SK-N-SH treated with all-trans-retinoic acid at 6 μM for 48 hours (cell line): ENCODE data around the gene ZNF281.

Experiments
- ATAC-seq: fragments of 200-7000 bp; cut with Tn5 transposase; 3 replicates; pipeline ENCODE4 v1.9.1; 2020; ENCODE audit warnings: mild to moderate bottlenecking, moderate library complexity
- ARNTL ChIP-seq: fragments of 450-650 bp; formaldehyde crosslinking; IDR thresholded peaks from 2 replicates; pipeline ENCODE4 v1.5.0; 2020; ENCODE audit warnings: low read depth, mild to moderate bottlenecking, moderate library complexity, borderline replicate concordance
- BACH2 ChIP-seq: fragments of 250-450 bp; sonication (Bioruptor Pico); IDR thresholded peaks from 2 replicates; pipeline ENCODE4 v1.9.0; 2021; ENCODE audit warnings: mild to moderate bottlenecking, borderline replicate concordance
- CSDC2 ChIP-seq: fragments of 250-450 bp; sonication (Bioruptor Pico); IDR thresholded peaks from 2 replicates; pipeline ENCODE4 v1.5.0; 2020; ENCODE audit warnings: mild to moderate bottlenecking, moderate library complexity
- ESRRG ChIP-seq: fragments of 250-450 bp; sonication (Bioruptor Pico); IDR thresholded peaks from 2 replicates; pipeline ENCODE4 v1.6.1; 2021; ENCODE audit warnings: mild to moderate bottlenecking
- GLIS3 ChIP-seq: fragments of 250-450 bp; sonication (Bioruptor Pico); IDR thresholded peaks from 2 replicates; pipeline ENCODE4 v1.5.0; 2020; ENCODE audit warnings: mild to moderate bottlenecking, moderate library complexity
- ISL1 ChIP-seq: fragments of 250-450 bp; sonication (Bioruptor Pico); IDR thresholded peaks from 2 replicates; pipeline ENCODE4 v2.1.2; 2022; ENCODE audit warnings: mild to moderate bottlenecking, moderate library complexity
- OSR1 ChIP-seq: fragments of 250-450 bp; sonication (Bioruptor Pico); IDR thresholded peaks from 2 replicates; pipeline ENCODE4 v1.8.0; 2022; ENCODE audit warnings: moderate library complexity, mild to moderate bottlenecking, inconsistent platforms
- PPARA ChIP-seq: fragments of 250-450 bp; sonication (Bioruptor Pico); IDR thresholded peaks from 2 replicates; pipeline ENCODE4 v1.5.0; 2020; ENCODE audit warnings: mild to moderate bottlenecking, borderline replicate concordance
- RARB ChIP-seq: fragments of 250-450 bp; sonication (Bioruptor Pico); IDR thresholded peaks from 2 replicates; pipeline ENCODE4 v1.8.0; 2021; ENCODE audit warnings: mild to moderate bottlenecking, moderate library complexity
- SNAI2 ChIP-seq: fragments of 250-450 bp; sonication (Bioruptor Pico); IDR thresholded peaks from 2 replicates; pipeline ENCODE4 v1.5.0; 2020; ENCODE audit warnings: mild to moderate bottlenecking, moderate library complexity
- TCF4 ChIP-seq: fragments of 250-450 bp; sonication (Bioruptor Pico); IDR thresholded peaks from 2 replicates; pipeline ENCODE4 v1.8.0; 2021; ENCODE audit warnings: mild to moderate bottlenecking, moderate library complexity, borderline replicate concordance
- TOX ChIP-seq: fragments of 250-450 bp; sonication (Bioruptor Pico); IDR thresholded peaks from 2 replicates; pipeline ENCODE4 v1.8.0; 2021; ENCODE audit warnings: mild to moderate bottlenecking, moderate library complexity, borderline replicate concordance
- ZC3H10 ChIP-seq: fragments of 250-450 bp; sonication (Bioruptor Pico); IDR thresholded peaks from 2 replicates; pipeline ENCODE4 v1.5.1; 2021; ENCODE audit warnings: mild to moderate bottlenecking, moderate library complexity
- ZFP3 ChIP-seq: fragments of 250-450 bp; sonication (Bioruptor Pico); IDR thresholded peaks from 2 replicates; pipeline ENCODE4 v1.5.0; 2020; ENCODE audit warnings: mild to moderate bottlenecking, moderate library complexity
- ZFP30 ChIP-seq: fragments of 450-650 bp; formaldehyde crosslinking; IDR thresholded peaks from 2 replicates; pipeline ENCODE4 v1.5.0; 2022; ENCODE audit warnings: mild to moderate bottlenecking, moderate library complexity
- ZNF565 ChIP-seq: fragments of 450-650 bp; formaldehyde crosslinking; conservative IDR thresholded peaks from 2 replicates; pipeline ENCODE4 v1.5.0; 2020; ENCODE audit warnings: low read depth, mild to moderate bottlenecking, moderate library complexity
- ZNF70 ChIP-seq: fragments of 450-650 bp; formaldehyde crosslinking; IDR thresholded peaks from 2 replicates; pipeline ENCODE4 v1.5.0; 2020; ENCODE audit warnings: mild to moderate bottlenecking, moderate library complexity
- TF ChIP-seq, protein P1 (sequence below): fragments of 250-450 bp; sonication (Bioruptor Pico); IDR thresholded peaks from 2 replicates; pipeline ENCODE4 v1.8.0; 2021; ENCODE audit warnings: low read depth, mild to moderate bottlenecking, moderate library complexity, borderline replicate concordance
- TF ChIP-seq, protein P2 (sequence below): fragments of 250-450 bp; sonication (Bioruptor Pico); IDR thresholded peaks from 2 replicates; pipeline ENCODE4 v1.5.1; 2021; ENCODE audit warnings: mild to moderate bottlenecking, moderate library complexity
- TF ChIP-seq, protein P3 (sequence below): fragments of 250-450 bp; sonication (Bioruptor Pico); IDR thresholded peaks from 2 replicates; pipeline ENCODE4 v1.8.0; 2020; ENCODE audit warnings: mild to moderate bottlenecking, moderate library complexity, borderline replicate concordance
- TF ChIP-seq, protein P4 (sequence below): fragments of 250-450 bp; sonication (Bioruptor Pico); IDR thresholded peaks from 2 replicates; pipeline ENCODE4 v1.5.1; 2020; ENCODE audit warnings: low read depth, mild to moderate bottlenecking, moderate library complexity

ZNF281 gene

DNA sequence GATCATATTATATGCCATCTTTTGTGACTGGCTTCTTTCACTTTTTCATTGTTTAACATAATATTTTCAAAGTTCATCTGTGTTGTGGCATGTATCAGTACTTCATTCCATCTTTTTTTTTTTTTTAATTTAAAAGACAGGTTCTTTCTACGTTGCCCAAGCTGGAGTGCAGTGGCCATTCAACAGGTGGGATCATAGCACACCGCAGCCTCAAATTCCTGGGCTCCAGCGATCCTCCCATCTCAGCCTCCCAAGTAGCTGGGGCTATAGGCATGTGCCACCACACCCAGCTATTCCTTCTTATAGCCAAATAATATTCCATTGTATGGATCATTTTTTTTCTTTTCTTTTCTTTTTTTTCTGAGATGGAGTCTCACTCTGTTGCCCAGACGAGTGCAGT, 34.6 kb upstream of the ZNF281 start (continued):
- TF ChIP-seq, protein P1, sequence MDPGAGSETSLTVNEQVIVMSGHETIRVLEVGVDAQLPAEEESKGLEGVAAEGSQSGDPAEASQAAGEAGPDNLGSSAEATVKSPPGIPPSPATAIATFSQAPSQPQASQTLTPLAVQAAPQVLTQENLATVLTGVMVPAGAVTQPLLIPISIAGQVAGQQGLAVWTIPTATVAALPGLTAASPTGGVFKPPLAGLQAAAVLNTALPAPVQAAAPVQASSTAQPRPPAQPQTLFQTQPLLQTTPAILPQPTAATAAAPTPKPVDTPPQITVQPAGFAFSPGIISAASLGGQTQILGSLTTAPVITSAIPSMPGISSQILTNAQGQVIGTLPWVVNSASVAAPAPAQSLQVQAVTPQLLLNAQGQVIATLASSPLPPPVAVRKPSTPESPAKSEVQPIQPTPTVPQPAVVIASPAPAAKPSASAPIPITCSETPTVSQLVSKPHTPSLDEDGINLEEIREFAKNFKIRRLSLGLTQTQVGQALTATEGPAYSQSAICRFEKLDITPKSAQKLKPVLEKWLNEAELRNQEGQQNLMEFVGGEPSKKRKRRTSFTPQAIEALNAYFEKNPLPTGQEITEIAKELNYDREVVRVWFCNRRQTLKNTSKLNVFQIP (CRISPR knock-in tag), result no peak
- TF ChIP-seq ISL1 (CRISPR knock-in tag) (no peak), ARNTL (no peak), TCF4 (no peak), ZNF70 (no peak), BACH2 (no peak), ZNF565 (CRISPR knock-in tag) (no peak)
- TF ChIP-seq, all 23 proteins: peak for 0

DNA sequence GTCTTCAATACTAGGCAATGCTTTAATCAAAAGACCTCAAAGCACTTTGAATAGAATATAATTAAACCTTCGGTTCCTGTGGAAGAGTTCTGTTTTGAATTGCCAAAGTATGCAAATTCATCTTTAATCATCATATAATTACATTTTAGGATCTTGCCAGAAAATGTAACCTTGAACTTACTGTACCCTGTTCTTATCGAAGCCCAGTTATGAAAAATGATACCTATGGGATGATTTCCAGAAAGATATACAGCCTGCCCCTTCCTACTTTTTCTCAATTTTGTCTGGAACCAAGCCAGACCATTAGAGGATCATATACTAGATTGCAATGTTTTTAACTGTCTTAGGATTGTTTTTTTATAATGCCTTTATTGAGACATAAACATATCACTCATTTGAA, 34.0 kb upstream of the ZNF281 start:
- ATAC-seq, result peak; percentile 55
- TF ChIP-seq TOX (CRISPR knock-in tag) (0 out of 2 replicates have a peak, but pooled peaks have one; percentile 7), ISL1 (CRISPR knock-in tag) (no peak), ZC3H10 (CRISPR knock-in tag) (peak; percentile 63; the same call in 1 of the 2 replicates)
- TF ChIP-seq, all 23 proteins: peak for 2

DNA sequence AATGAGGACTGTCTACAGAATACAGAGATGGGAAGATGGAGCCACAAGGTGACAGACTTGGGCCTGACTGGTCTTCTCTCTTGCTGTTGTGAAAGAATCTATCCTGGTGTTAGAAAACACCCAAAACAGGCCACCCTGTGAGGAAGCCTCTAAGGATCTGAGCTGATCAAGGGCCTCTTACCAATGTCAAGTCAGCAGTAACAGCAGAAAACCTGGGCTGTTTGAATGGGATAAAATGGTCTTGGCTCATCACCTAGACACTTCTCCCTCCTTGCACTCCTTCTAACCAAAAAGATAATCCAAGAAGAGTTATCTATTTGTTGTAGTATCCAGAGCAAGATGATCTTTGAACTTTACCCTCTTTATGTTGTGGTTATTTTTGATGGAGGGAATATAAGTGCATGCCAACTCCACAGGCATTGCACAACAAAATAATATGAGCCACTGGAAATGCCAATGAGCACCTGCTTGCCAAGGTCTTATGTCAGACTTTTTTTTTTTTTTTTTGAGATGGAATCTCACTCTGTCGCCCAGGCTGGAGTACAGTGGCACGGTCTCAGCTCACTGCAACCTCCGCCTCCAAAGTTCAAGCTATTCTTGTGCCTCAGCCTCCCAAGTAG, 32.8 kb upstream of the ZNF281 start:
- ATAC-seq, result no peak
- no peak for TF ChIP-seq TOX (CRISPR knock-in tag)
- TF ChIP-seq, protein P1 (CRISPR knock-in tag), result no peak
- no peak for TF ChIP-seq CSDC2 (CRISPR knock-in tag)
- TF ChIP-seq GLIS3 (CRISPR knock-in tag), result no peak
- TF ChIP-seq, protein P2, sequence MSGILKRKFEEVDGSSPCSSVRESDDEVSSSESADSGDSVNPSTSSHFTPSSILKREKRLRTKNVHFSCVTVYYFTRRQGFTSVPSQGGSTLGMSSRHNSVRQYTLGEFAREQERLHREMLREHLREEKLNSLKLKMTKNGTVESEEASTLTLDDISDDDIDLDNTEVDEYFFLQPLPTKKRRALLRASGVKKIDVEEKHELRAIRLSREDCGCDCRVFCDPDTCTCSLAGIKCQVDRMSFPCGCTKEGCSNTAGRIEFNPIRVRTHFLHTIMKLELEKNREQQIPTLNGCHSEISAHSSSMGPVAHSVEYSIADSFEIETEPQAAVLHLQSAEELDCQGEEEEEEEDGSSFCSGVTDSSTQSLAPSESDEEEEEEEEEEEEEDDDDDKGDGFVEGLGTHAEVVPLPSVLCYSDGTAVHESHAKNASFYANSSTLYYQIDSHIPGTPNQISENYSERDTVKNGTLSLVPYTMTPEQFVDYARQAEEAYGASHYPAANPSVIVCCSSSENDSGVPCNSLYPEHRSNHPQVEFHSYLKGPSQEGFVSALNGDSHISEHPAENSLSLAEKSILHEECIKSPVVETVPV (CRISPR knock-in tag), result no peak
- TF ChIP-seq ZNF565 (CRISPR knock-in tag), result no peak
- no peak for TF ChIP-seq BACH2
- no peak for TF ChIP-seq SNAI2
- no peak for TF ChIP-seq ISL1 (CRISPR knock-in tag)
- TF ChIP-seq ZC3H10 (CRISPR knock-in tag), result no peak
- TF ChIP-seq, protein P3, sequence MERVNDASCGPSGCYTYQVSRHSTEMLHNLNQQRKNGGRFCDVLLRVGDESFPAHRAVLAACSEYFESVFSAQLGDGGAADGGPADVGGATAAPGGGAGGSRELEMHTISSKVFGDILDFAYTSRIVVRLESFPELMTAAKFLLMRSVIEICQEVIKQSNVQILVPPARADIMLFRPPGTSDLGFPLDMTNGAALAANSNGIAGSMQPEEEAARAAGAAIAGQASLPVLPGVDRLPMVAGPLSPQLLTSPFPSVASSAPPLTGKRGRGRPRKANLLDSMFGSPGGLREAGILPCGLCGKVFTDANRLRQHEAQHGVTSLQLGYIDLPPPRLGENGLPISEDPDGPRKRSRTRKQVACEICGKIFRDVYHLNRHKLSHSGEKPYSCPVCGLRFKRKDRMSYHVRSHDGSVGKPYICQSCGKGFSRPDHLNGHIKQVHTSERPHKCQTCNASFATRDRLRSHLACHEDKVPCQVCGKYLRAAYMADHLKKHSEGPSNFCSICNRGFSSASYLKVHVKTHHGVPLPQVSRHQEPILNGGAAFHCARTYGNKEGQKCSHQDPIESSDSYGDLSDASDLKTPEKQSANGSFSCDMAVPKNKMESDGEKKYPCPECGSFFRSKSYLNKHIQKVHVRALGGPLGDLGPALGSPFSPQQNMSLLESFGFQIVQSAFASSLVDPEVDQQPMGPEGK, result no peak
- TF ChIP-seq, protein P4, sequence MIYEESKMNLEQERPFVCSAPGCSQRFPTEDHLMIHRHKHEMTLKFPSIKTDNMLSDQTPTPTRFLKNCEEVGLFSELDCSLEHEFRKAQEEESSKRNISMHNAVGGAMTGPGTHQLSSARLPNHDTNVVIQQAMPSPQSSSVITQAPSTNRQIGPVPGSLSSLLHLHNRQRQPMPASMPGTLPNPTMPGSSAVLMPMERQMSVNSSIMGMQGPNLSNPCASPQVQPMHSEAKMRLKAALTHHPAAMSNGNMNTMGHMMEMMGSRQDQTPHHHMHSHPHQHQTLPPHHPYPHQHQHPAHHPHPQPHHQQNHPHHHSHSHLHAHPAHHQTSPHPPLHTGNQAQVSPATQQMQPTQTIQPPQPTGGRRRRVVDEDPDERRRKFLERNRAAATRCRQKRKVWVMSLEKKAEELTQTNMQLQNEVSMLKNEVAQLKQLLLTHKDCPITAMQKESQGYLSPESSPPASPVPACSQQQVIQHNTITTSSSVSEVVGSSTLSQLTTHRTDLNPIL (CRISPR knock-in tag), result no peak
- no peak for TF ChIP-seq ZFP30 (CRISPR knock-in tag)
- no peak for TF ChIP-seq ARNTL

DNA sequence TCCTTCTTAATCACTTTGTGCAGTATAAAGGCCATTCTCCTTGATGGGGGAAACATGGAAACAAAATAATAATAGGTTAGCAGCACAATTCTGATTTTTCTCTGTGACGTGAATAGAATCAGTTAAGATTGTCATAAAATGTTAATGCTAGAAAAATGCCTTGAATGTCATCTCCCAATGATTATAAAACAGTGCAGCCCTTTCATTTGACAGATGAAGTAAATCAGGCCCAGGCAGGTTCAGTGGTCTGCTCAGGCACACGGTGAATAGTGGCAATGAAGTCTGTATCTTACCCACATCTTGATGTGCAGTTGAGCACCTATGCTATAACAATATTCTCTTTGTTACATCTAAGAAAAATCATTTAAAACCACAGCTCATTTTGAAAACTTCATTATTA, 32.2 kb upstream of the ZNF281 start:
- no peak; the same call in 2 of the 3 replicates for ATAC-seq
- TF ChIP-seq PPARA, result no peak
- TF ChIP-seq TOX (CRISPR knock-in tag), result peak; percentile 68; the same call in 1 of the 2 replicates

DNA sequence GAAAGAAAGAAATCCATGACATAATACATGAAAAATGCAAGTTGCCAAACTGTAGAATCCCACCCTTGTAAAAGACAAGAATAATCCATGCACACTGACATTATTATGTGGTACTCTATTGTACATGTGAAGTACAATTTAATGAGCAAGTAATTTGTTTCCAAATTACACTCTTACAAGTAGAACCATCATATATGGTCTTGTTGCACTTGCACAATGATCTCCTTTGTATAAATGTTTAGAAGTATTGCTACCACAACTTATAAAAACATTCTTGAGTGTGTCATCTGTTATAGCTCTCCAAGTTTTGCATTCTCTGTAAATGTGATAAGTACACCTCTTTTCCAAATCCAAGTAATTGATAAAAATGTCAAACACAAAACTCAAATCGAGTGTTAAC, 29.1 kb upstream of the ZNF281 start:
- ATAC-seq, result no peak
- no peak for TF ChIP-seq CSDC2 (CRISPR knock-in tag)
- no peak for TF ChIP-seq ESRRG
- TF ChIP-seq PPARA, result no peak
- no peak for TF ChIP-seq ISL1 (CRISPR knock-in tag)
- no peak for TF ChIP-seq ZNF70
- no peak for TF ChIP-seq RARB (CRISPR knock-in tag)
- no peak for TF ChIP-seq ZC3H10 (CRISPR knock-in tag)
- no peak for TF ChIP-seq ZFP3 (CRISPR knock-in tag)
- no peak for TF ChIP-seq BACH2
- TF ChIP-seq, protein P2 (CRISPR knock-in tag), result no peak
- no peak for TF ChIP-seq GLIS3 (CRISPR knock-in tag)
- TF ChIP-seq OSR1 (CRISPR knock-in tag), result no peak
- TF ChIP-seq TCF4, result no peak
- TF ChIP-seq, protein P3, result no peak
- TF ChIP-seq TOX (CRISPR knock-in tag), result no peak
